Lower leg skin (tissue), 4 donors: ENCODE data around the gene PPP1R7. TPM values are rescaled to one million over a fixed set of nuclear protein-coding genes. Genes with fewer than 3 reads are reported as not detected.

Experiments
- DNase-seq, 2 donors: peaks; one replicate each; pipeline ENCODE4 v3.0.0-alpha.2; 2019; ENCODE audit warnings: low spot score in 2 of 2
- H3K4me3 ChIP-seq: fragments of 200-600 bp; sonication (generic); 2 replicates; pipeline ENCODE4 v1.5.1; 2017; ENCODE audit warnings: mild to moderate bottlenecking, low read depth; ENCODE audit not compliant: poor library complexity, severe bottlenecking
- CTCF ChIP-seq, 3 donors: fragments of 450-650 bp; IDR thresholded peaks; one replicate each; pipeline ENCODE4 v1.5.1; 2016; ENCODE audit warnings: antibody characterized with exemption in 3 of 3, mild to moderate bottlenecking in 3 of 3, moderate library complexity in 2 of 3
- POLR2A ChIP-seq, 2 donors: fragments of 450-650 bp; IDR thresholded peaks; one replicate each; pipeline ENCODE4 v1.6.1; 2016 to 2017; ENCODE audit warnings: antibody characterized with exemption in 2 of 2, mild to moderate bottlenecking in 1 of 2, moderate library complexity in 1 of 2
- WGBS, 2 donors: methylation state at CpG; one replicate each; pipeline ENCODE4 v1.1.5; 2018; 5-methylcytosine and 5-hydroxymethylcytosine counted together
- intact Hi-C: fragments of 100-400 bp; cut with DNase I; formaldehyde crosslinking; loops from one replicate; pipeline ENCODE4 v1.15.0; 2023; ENCODE audit warnings: low total_unique reads
- total RNA-seq, 4 donors: library from RNA; depleted of rRNA; stranded (reverse); fragments of >200 nt; gene quantifications; one replicate each; pipeline ENCODE4 v1.1.0, GENCODE V29; 2016

The PPP1R7 gene
- total RNA-seq, 4 donors from 2014 or later: 36.8 to 68.7 (median 56.4) TPM

- intact Hi-C loops: no loop called here
- DNase-seq: peak in 1 of 2 donors; percentile 26
- 60 to 68% methylated on average over 16 of the region's 16 CpGs for WGBS, 2 donors
- no peak overlapping the region for H3K4me3 ChIP-seq
- no peak for TF ChIP-seq CTCF (IDR thresholded peaks at IDR 0.05)
- no peak for TF ChIP-seq POLR2A (IDR thresholded peaks at IDR 0.05)
Observed at GRCh38 chr2:241123816-241124536, 26.3 kb upstream of the PPP1R7 start.

- no peak overlapping the region for H3K4me3 ChIP-seq
- DNase-seq: no peak
- intact Hi-C loops: no loop called here
- TF ChIP-seq POLR2A (IDR thresholded peaks at IDR 0.05) (no peak), CTCF (IDR thresholded peaks at IDR 0.05) (no peak)
- 89 to 98% methylated on average over 12 to 13 of the region's 13 CpGs for WGBS, 2 donors
Observed at GRCh38 chr2:241125626-241126025, 24.6 kb upstream of the PPP1R7 start.

- DNase-seq: no peak
- TF ChIP-seq CTCF (IDR thresholded peaks at IDR 0.05) (no peak), POLR2A (IDR thresholded peaks at IDR 0.05) (no peak)
- H3K4me3 ChIP-seq: no peak overlapping the region
- WGBS, 2 donors: 89 to 91% methylated on average over 21 of the region's 21 CpGs
- intact Hi-C loops: no loop called here
Observed at GRCh38 chr2:241126201-241126611, 24.1 kb upstream of the PPP1R7 start.

- DNase-seq: no peak
- WGBS, 2 donors: 91 to 95% methylated on average over 15 to 18 of the region's 18 CpGs
- H3K4me3 ChIP-seq: no peak overlapping the region
- TF ChIP-seq CTCF (IDR thresholded peaks at IDR 0.05) (no peak), POLR2A (IDR thresholded peaks at IDR 0.05) (no peak)
- intact Hi-C loops: no loop called here
Observed at GRCh38 chr2:241126771-241127202, 23.5 kb upstream of the PPP1R7 start.

- TF ChIP-seq CTCF (IDR thresholded peaks at IDR 0.05): no peak
- no peak for TF ChIP-seq POLR2A (IDR thresholded peaks at IDR 0.05)
- WGBS, 2 donors: 95 to 97% methylated on average over 8 of the region's 8 CpGs
- DNase-seq: no peak
- H3K4me3 ChIP-seq: no peak overlapping the region
- intact Hi-C loops: no loop called here
Observed at GRCh38 chr2:241128266-241128665, 22.0 kb upstream of the PPP1R7 start.
